ENCODE data around the gene DAP.
"Not testable (repeated sequence)": the region's sequence is repeated elsewhere in the genome, so short reads cannot be mapped to it uniquely, and the experiment has no call there.

Gene DAP

DNA sequence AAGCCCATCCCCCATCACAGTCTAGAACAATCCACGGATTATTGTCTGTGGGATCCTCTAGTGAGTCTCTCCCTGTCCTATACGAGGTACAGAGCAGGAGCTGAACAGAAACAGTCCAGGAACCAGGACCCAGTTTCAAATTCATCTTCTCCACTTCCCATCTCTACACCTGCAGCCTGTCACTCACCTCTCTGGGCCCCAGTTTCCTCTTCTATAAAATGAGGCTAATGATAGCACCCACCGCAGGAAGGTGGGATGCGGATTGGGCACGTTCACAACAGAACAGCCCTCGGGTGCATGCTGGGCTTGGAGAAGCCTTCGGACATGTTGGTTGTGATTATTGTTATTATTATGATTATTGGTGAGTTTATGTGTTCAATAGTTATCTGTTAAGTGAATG lies 118.7 kb downstream of the DAP start:
- no peak for DNase-seq (ENCODE audit: low read depth)
- TF ChIP-seq, protein P1, sequence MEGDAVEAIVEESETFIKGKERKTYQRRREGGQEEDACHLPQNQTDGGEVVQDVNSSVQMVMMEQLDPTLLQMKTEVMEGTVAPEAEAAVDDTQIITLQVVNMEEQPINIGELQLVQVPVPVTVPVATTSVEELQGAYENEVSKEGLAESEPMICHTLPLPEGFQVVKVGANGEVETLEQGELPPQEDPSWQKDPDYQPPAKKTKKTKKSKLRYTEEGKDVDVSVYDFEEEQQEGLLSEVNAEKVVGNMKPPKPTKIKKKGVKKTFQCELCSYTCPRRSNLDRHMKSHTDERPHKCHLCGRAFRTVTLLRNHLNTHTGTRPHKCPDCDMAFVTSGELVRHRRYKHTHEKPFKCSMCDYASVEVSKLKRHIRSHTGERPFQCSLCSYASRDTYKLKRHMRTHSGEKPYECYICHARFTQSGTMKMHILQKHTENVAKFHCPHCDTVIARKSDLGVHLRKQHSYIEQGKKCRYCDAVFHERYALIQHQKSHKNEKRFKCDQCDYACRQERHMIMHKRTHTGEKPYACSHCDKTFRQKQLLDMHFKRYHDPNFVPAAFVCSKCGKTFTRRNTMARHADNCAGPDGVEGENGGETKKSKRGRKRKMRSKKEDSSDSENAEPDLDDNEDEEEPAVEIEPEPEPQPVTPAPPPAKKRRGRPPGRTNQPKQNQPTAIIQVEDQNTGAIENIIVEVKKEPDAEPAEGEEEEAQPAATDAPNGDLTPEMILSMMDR (IDR thresholded peaks at IDR 0.05; ENCODE audit: low read length, missing control alignments) = no peak
- H3K4me3 ChIP-seq (replicated peaks; ENCODE audit: low read depth, low read length) = no peak overlapping the region

DNA sequence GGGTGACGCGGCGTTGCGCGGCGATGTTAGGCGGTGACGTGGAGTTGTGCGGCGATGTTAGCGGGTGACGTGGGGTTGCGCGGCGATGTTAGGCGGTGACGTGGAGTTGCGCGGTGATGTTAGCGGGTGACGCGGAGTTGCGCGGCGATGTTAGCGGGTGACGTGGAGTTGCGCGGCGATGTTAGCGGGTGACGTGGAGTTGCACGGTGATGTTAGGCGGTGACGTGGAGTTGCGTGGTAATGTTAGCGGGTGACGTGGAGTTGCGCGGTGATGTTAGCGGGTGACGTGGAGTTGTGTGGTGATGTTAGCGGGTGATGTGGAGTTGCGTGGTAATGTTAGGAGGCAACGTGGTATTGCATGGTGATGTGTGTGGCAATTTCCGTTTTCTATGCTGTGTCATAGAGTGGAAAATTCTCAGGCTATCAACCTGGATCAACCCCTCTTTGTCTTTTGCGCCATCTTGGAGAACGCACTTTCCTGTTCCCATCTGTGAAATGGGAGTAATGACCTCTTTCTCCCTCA lies 121.1 kb downstream of the DAP start:
- DNase-seq (ENCODE audit: low read depth) = no peak
- H3K4me3 ChIP-seq (replicated peaks; ENCODE audit: low read depth, low read length) = no peak overlapping the region
- TF ChIP-seq, protein P1 (IDR thresholded peaks at IDR 0.05; ENCODE audit: low read length, missing control alignments) = no peak

DNA sequence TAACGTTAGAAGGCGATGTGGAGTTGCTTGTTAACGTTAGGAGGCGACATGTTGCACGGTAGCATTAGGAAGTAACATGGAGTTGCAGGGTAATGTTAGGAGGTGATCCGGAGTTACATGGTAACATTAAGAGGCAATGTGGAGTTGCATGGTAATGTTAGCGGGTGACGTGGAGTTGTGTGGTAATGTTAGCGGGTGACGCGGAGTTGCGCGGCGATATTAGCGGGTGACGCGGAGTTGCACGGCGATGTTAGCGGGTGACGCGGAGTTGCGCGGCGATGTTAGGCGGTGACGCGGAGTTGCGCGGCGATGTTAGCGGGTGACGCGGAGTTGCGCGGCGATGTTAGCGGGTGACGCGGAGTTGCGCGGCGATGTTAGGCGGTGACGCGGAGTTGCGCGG lies 122.3 kb downstream of the DAP start:
- not testable (repeated sequence) for H3K4me3 ChIP-seq (replicated peaks; ENCODE audit: low read depth, low read length); DNase-seq (ENCODE audit: low read depth)

DNA sequence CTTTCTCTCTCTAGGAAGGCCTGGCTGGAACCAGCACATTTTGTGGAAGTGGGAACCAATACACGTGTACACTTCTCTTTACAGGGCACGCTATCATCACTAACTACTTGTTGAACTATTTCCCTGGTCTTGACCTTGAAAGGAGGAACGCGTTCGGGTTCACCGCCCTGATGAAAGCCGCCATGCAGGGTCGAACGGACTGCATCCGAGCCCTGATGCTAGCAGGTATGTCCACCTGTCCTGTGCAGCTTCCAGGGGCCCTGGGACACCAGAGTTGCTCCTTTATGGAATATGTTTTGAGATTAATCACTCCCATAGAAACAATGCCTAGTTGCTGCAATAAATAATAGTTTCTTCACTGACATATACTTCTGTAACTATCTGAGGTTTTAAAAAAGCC lies 123.1 kb downstream of the DAP start:
- H3K4me3 ChIP-seq (replicated peaks; ENCODE audit: low read depth, low read length) = no peak overlapping the region
- TF ChIP-seq, protein P1 (IDR thresholded peaks at IDR 0.05; ENCODE audit: low read length, missing control alignments) = no peak
- DNase-seq (ENCODE audit: low read depth) = no peak

DNA sequence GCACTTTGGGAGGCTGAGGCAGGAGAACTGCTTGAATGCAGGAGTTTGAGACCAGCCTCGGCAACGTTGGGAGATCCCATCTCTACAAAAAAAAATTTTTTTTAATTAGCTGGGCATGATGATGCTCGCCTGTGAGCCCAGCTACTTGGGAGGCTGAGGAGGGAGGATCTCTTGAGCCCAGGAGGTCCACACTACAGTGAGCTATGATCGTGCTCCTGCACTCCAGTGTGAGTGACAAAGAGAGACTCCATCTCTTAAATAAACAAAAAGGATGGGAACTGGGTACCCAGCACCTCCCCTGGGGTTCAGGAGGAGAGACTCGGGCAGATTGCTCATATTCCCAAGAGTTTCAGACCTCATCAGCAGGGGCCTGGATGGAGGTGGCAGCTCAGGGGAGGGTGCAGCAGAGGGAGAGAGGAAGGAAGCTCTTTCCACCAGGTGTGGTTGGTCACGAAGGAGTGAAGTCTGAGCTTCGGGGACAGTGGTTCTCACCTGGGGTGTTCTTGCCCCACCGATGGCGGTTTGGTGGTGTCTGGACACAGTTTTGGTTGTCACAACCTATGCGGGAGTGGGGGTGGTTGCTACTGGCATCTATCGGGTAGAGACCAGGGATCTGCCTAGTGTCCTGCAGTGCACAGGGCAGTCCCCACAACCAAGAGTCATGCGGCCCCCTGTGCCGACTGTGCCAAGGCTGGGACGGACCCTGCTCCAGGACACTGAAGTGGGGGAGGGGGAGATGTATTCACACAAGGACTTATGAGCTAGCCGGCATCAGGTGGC lies 124.5 kb downstream of the DAP start:
- TF ChIP-seq, protein P1 (IDR thresholded peaks at IDR 0.05; ENCODE audit: low read length, missing control alignments) = no peak
- no peak overlapping the region for H3K4me3 ChIP-seq (replicated peaks; ENCODE audit: low read depth, low read length)
- DNase-seq (ENCODE audit: low read depth) = no peak

DNA sequence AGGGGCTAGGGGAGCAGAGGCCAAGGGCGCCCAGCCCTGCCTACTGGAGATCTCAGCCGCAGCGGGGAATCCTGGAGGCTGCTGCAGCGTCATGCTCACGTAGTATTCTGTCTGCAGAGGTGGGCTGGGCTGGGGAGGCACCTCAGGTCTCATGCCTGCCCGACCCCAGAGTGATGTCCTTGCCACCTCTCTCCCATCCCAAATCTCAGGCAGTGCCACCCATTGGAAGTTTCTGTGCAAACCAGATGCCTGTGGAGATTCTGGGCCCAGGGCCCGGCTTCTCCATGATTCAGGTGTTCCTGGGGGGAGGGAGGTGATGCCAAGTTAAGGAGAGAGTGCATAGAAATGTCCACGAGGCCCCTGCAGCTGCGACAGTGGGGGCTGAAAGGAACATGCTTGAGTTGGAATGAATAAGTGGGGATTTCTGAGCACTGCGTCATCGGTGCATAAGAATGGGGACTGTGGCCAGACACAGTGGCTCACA lies 125.1 kb downstream of the DAP start:
- no peak overlapping the region for H3K4me3 ChIP-seq (replicated peaks; ENCODE audit: low read depth, low read length)
- no peak for DNase-seq (ENCODE audit: low read depth)
- TF ChIP-seq, protein P1 (IDR thresholded peaks at IDR 0.05; ENCODE audit: low read length, missing control alignments) = no peak

DNA sequence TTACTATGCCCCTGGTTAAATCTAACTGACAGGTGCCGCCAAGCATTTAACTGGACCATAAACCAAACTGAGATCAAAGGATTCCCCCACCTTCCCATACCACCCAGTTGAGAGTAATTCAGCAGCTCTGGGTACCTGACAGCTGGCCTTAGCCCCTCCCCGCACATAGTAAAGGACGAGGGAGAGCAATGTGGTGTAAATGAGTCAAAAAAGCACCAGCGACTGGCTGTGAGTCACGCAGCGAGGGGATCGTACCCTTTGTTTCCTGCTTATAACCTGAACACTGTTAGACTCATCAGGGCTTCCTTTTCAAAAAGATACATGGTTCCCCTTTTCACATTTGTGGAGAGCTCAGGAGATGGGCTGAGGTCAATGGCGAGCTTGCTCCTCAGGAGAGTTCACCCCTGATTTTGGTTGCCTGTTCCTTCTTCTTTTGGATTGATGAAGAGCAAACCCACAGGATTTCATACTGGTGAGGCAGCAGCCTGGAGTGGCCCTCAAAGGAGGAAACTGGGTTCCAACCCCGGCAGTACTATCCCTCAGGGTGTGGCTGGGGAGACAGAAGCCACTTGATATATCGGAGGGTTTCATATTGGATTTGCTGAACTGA lies 125.7 kb downstream of the DAP start:
- peak; percentile 28 for DNase-seq (ENCODE audit: low read depth)
- H3K4me3 ChIP-seq (replicated peaks; ENCODE audit: low read depth, low read length) = no peak overlapping the region
- TF ChIP-seq, protein P1 (IDR thresholded peaks at IDR 0.05; ENCODE audit: low read length, missing control alignments) = no peak
